Immature natural killer cell (primary cell): ENCODE results near the gene MACROD2. TPM values are rescaled to one million over a fixed set of nuclear protein-coding genes. Genes with fewer than 3 reads are reported as not detected.

Experiments used
- DNase-seq, 3 donors: peaks; one replicate each; pipeline ENCODE4 v3.0.0; 2022; ENCODE audit warnings: mixed read lengths in 1 of 3
- H3K27ac Mint-ChIP-seq, 6 donors: one replicate each; pipeline ENCODE4 v1.8.0; 2020; ENCODE audit warnings: mixed read lengths in 6 of 6, mild to moderate bottlenecking in 5 of 6, inconsistent platforms in 4 of 6, moderate library complexity in 3 of 6
- H3K27me3 Mint-ChIP-seq, 3 donors: one replicate each; pipeline ENCODE4 v1.8.0; 2020 to 2021; ENCODE audit warnings: low read depth in 3 of 3, mild to moderate bottlenecking in 3 of 3, mixed read lengths in 3 of 3, moderate library complexity in 3 of 3, inconsistent platforms in 1 of 3
- H3K36me3 Mint-ChIP-seq, 3 donors: one replicate each; pipeline ENCODE4 v1.8.0; 2020; ENCODE audit warnings: mixed read lengths in 3 of 3, inconsistent platforms in 2 of 3, mild to moderate bottlenecking in 2 of 3
- H3K4me1 Mint-ChIP-seq, 2 donors: one replicate each; pipeline ENCODE4 v1.8.0; 2020; ENCODE audit warnings: inconsistent platforms in 2 of 2, mild to moderate bottlenecking in 2 of 2, mixed read lengths in 2 of 2, moderate library complexity in 1 of 2
- H3K4me3 Mint-ChIP-seq, 5 donors: one replicate each; pipeline ENCODE4 v1.8.0; 2020; ENCODE audit warnings: mild to moderate bottlenecking in 5 of 5, mixed read lengths in 5 of 5, inconsistent platforms in 3 of 5, moderate library complexity in 3 of 5
- H3K9me3 Mint-ChIP-seq, 6 donors: one replicate each; pipeline ENCODE4 v1.8.0; 2020; ENCODE audit warnings: mild to moderate bottlenecking in 6 of 6, mixed read lengths in 6 of 6, inconsistent platforms in 4 of 6, moderate library complexity in 3 of 6
- polyA plus RNA-seq, 3 donors: library from polyadenylated mRNA; unstranded; fragments of 300-500 nt; fragmentation: Illumina TruSeq; gene quantifications; one replicate each; pipeline ENCODE4 v1.2.3, GENCODE V29; 2021

MACROD2 gene
- polyA plus RNA-seq, 3 donors from 2014 or later, result not detected

DNA sequence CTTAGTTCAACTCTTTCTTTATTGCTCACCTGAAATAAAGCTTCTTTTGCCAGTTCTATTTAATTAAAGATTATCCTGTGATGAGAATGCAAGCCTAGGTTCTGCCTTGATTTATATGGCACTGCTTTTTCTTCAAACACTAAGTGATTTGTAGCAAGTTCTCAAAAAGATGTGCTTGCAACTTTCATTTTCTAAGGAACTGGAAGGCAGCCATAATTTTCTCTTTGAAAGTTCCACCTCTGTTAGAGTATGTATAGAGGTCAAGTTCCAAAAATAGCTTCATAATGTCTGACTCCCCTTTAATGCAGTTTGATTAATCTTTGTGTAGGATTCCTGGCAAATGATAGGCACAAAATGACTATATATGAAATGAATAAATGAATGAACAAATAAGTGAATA lies 870.4 kb downstream of the MACROD2 start:
- Mint-ChIP-seq H3K36me3 (no peaks in the 10 kb centered on the region), H3K27ac (no peak overlapping the region), H3K4me1 (no peaks in the 10 kb centered on the region), H3K27me3 (peaks cover 0 to 2% (median 0%) of the 10 kb centered on the region in 3 donors), H3K9me3 (peaks cover 2 to 23% (median 9%) of the 10 kb centered on the region in 6 donors), H3K4me3 (no peak overlapping the region)
- no peak for DNase-seq

DNA sequence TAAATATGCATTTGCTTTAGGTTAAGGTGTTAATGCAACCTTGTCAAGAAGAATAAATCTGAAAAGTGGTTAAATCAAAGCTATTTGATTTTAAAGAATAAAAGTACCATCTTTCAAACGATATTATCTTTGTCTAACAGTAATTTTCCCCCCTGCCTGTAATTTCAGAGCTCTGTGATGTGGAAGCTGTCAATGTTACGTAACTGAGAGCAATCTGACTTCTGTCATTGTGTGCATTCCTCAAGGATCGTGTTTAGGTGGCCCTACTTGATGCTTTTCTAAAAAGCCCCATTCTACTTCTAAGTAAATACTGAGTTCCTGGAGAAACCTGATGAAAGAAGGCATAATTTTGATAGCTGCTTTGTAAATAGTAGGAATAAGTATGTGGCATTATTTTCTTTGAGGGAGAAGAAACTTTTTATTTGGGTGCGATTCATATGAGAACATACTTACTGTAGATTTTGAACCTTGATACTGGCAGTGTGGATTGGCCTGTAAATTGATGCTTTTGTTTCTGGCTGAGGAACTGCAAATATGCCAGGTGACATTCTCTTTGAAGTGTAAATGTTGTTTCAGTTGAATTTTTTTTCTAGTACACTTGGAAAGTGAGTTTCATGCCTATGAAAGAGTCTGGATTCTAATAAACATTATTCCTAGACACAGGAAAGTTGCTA lies 871.7 kb downstream of the MACROD2 start:
- H3K9me3 Mint-ChIP-seq, result peaks cover 2 to 28% (median 9%) of the 10 kb centered on the region in 6 donors
- no peak overlapping the region for H3K4me3 Mint-ChIP-seq
- H3K27me3 Mint-ChIP-seq, result peaks cover 0 to 2% (median 1%) of the 10 kb centered on the region in 3 donors
- no peaks in the 10 kb centered on the region for H3K36me3 Mint-ChIP-seq
- no peak for DNase-seq
- no peaks in the 10 kb centered on the region for H3K4me1 Mint-ChIP-seq
- H3K27ac Mint-ChIP-seq, result no peak overlapping the region

DNA sequence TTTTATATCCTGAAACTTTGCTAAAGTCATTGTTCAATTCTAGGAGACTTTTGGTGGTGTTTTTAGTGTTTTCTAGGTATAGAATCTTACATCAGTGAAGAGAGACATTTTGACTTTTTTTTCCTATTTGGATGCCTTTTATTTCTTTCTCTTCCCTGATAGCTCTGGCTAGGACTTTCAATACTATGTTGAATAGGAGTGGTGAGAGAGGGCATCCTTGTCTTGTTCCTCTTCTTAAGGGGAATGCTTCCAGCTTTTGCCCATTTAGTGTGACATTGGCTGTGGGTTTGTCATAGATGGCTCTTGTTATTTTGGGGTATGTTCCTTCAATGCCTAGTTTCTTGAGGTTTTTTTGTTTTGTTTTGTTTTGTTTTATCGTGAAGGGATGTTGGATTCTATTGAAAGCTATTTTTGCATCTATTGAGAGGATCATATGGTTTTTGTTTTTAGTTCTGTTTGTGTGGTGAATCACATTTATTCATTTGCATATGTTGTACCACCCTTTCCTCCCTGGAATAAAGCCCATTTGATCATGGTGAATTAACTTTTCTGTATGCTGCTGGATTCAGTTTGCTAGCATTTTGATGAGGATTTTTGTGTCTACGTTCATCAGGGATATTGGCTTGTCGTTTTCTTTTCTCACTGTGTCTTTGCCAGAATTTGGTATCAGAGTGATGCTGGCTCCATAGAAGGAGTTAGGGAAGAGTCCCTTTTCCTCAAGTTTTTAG lies 882.1 kb downstream of the MACROD2 start:
- Mint-ChIP-seq H3K27ac (no peak overlapping the region), H3K4me3 (no peak overlapping the region), H3K36me3 (peaks cover 0 to 3% (median 0%) of the 10 kb centered on the region in 3 donors), H3K27me3 (peaks cover 0 to 1% (median 0%) of the 10 kb centered on the region in 3 donors), H3K4me1 (no peaks in the 10 kb centered on the region), H3K9me3 (peaks cover 5 to 69% (median 19%) of the 10 kb centered on the region in 6 donors)
- no peak for DNase-seq

DNA sequence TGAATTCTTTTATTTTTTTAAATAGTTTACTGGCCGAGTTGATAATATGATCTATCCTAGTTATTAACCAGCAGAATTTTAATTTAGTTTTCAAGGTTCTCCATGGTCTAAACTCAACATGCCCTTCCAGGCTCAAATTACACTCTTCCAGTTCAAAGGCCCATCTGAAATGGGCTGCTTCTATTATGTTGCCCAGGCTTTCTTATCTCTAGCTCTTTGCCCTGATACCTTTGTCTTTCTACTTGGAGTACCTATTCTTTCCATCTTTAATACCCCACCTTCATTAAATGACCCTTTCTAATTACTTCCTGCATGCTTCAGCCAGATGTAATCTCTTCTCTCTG lies 883.3 kb downstream of the MACROD2 start:
- no peaks in the 10 kb centered on the region for H3K4me1 Mint-ChIP-seq
- H3K4me3 Mint-ChIP-seq, result no peak overlapping the region
- H3K27me3 Mint-ChIP-seq, result peaks cover 0 to 1% (median 0%) of the 10 kb centered on the region in 3 donors
- H3K9me3 Mint-ChIP-seq, result peaks cover 5 to 68% (median 18%) of the 10 kb centered on the region in 6 donors
- peaks cover 0 to 3% (median 0%) of the 10 kb centered on the region in 3 donors for H3K36me3 Mint-ChIP-seq
- no peak overlapping the region for H3K27ac Mint-ChIP-seq
- DNase-seq, result no peak

DNA sequence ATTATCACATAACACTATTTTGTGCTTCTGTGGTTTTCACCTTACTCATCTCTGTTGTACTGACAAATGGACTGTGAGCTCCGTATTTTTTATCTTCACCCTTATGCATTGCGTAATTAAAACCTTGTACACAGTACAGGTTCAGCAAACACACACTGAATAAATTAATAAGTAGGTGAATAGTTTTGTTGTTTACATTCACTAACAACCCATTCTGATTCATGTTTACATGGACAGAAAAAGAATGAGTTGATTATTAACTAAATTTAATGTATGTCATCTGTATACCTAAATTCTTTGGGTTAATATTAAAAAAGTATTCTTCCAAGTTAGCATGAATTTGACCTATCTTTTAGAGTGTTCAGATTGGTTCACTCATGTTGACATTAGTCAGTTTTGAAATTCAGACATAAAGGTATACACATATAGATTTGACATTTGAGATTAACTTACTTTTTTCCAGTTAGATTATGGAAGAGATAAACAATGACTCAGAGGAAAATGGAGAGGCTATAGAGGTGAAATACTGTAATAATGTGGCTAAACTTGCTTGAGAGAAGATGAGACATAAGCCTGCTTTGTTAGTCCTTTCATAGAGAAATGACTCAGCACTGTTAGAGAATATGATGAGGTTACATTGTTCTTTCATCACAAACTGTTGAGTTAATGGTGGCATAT lies 883.8 kb downstream of the MACROD2 start:
- Mint-ChIP-seq H3K9me3 (peaks cover 5 to 73% (median 18%) of the 10 kb centered on the region in 6 donors), H3K4me1 (no peaks in the 10 kb centered on the region), H3K27me3 (peaks cover 0 to 1% (median 0%) of the 10 kb centered on the region in 3 donors), H3K27ac (no peak overlapping the region), H3K36me3 (peaks cover 0 to 3% (median 0%) of the 10 kb centered on the region in 3 donors), H3K4me3 (no peak overlapping the region)
- DNase-seq, result no peak

DNA sequence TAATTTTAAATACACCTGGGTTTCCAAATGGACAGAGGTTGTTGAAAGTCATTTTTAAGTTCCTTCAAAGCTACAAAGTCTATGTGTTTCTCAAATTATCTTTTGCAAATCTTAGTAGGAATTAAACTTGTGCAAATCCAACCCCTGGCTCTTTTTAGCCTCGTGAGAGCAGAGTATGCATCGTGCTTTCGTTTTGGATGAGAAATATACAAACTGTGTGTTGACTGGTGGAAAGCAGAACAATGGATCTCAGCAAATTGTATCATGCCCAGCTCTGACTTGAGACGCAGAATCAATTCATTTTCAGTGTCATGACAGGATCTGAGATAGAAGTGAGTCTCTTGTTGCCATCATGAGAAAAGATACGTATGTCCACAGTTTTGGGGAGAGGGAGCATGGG lies 884.5 kb downstream of the MACROD2 start:
- Mint-ChIP-seq H3K9me3 (peaks cover 5 to 80% (median 18%) of the 10 kb centered on the region in 6 donors), H3K27ac (no peak overlapping the region), H3K4me3 (no peak overlapping the region), H3K4me1 (no peaks in the 10 kb centered on the region), H3K36me3 (peaks cover 0 to 3% (median 0%) of the 10 kb centered on the region in 3 donors), H3K27me3 (peaks cover 0 to 1% (median 0%) of the 10 kb centered on the region in 3 donors)
- DNase-seq, result no peak

DNA sequence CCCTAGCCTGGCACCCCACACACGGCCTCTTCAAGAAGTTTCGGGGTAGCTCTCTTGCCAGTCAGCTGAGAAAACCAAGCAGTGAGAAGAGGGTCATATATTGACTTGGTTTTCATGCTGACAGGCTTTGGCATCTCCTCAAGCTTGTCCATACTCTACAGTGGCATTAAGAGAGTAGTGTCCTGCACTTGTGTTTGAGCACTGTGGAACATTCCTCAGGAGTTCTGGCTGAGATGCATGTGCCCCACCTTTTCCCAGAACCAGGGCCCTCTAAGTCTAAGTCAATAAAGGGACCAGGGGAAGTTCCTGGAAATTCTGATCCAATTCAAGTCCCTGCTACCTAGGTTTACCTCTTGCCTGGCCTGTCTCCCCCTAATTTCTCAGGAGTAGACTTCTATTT lies 886.2 kb downstream of the MACROD2 start:
- Mint-ChIP-seq H3K27ac (no peak overlapping the region), H3K4me3 (no peak overlapping the region), H3K9me3 (peaks cover 8 to 86% (median 22%) of the 10 kb centered on the region in 6 donors)

DNA sequence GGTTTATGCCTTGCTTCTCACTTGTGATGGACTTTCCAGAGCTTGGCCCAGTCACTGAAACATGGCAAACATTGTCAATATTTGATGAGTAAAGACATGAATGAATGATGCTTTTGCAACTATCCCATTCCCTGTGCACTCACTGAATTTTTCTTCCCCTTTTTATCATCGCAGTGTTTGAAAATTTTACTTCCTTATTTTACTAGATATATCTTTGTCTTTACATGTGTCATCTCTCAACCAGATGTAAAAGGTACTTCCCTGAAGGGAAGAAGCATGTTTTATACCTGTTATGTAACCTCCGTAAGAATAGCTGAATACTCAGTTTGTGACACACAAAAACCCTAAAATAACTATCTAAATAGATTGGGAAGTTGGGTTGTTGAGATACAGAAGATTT lies 886.8 kb downstream of the MACROD2 start:
- Mint-ChIP-seq H3K36me3 (peaks cover 0 to 3% (median 0%) of the 10 kb centered on the region in 3 donors), H3K27ac (no peak overlapping the region), H3K4me3 (no peak overlapping the region), H3K27me3 (peaks cover 0 to 3% (median 0%) of the 10 kb centered on the region in 3 donors), H3K4me1 (no peaks in the 10 kb centered on the region), H3K9me3 (peaks cover 8 to 89% (median 25%) of the 10 kb centered on the region in 6 donors)
- no peak for DNase-seq

More for the DNA sequence above, 886.2 kb downstream of the MACROD2 start:
- peaks cover 0 to 3% (median 0%) of the 10 kb centered on the region in 3 donors for H3K36me3 Mint-ChIP-seq
- no peak for DNase-seq
- peaks cover 0 to 3% (median 0%) of the 10 kb centered on the region in 3 donors for H3K27me3 Mint-ChIP-seq
- H3K4me1 Mint-ChIP-seq, result no peaks in the 10 kb centered on the region

DNA sequence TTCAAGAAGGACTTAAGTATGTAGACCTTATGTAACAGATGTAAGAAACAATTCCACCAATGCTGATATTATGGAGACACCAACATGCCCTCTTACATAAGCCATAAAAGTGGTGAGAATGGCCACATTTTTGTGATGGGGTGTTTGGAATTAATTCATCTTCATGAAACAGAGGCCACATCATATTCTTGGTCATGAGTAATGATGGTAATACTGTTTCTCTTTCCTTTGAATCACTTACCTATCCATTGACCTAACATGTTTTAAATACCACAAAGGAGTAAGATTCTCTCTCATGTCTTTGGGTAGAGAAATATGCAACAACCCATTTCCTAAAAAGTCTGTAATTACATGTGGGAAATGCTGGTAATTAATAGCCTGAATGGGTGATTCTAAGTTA lies 887.5 kb downstream of the MACROD2 start:
- no peaks in the 10 kb centered on the region for H3K4me1 Mint-ChIP-seq
- peaks cover 0 to 3% (median 0%) of the 10 kb centered on the region in 3 donors for H3K27me3 Mint-ChIP-seq
- peaks cover 8 to 87% (median 19%) of the 10 kb centered on the region in 6 donors for H3K9me3 Mint-ChIP-seq
- H3K27ac Mint-ChIP-seq, result no peak overlapping the region
- H3K4me3 Mint-ChIP-seq, result no peak overlapping the region
- no peak for DNase-seq
- H3K36me3 Mint-ChIP-seq, result peaks cover 0 to 2% (median 0%) of the 10 kb centered on the region in 3 donors

DNA sequence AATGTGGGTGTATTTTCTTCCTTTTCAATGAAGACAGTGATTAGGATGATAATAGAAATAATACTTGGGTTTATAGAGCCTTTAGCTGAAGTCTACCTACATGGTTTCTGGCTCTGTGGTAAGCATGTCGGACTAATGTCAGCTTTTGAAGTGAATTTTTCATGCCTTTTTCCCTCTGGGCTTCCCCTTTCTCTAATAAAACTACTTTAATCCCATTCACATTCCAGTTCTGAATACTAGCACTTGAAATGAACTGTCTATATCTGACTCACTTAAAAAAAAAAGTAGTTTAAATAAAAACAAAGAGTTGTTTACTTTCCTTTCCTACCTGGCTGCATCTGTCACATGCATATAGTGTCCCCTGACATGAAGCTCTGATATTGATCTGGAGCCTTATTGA lies 888.0 kb downstream of the MACROD2 start:
- no peaks in the 10 kb centered on the region for H3K36me3 Mint-ChIP-seq
- no peak overlapping the region for H3K27ac Mint-ChIP-seq
- H3K9me3 Mint-ChIP-seq, result peaks cover 8 to 87% (median 17%) of the 10 kb centered on the region in 6 donors
- H3K4me1 Mint-ChIP-seq, result no peaks in the 10 kb centered on the region
- DNase-seq, result no peak
- H3K4me3 Mint-ChIP-seq, result no peak overlapping the region
- peaks cover 0 to 3% (median 0%) of the 10 kb centered on the region in 3 donors for H3K27me3 Mint-ChIP-seq

DNA sequence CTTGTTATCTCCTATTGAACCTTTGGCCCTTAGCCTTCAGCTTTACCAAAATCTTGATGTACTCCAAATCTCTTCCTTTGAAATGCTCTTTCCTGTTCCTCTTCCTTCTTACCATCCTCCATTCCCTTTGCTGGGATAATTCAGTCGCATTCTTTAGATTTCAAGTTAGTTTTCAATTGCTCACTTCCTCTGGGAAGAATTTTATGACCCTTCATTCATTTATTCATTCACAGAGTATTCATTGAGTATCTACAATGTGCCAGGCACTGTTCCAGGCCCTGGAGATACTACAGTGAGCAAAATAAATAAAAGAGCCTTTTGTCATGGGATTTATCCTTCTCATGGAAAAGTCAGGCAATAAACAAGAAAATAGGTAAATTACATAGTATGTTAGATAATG lies 890.3 kb downstream of the MACROD2 start:
- H3K27ac Mint-ChIP-seq, result no peak overlapping the region
- no peaks in the 10 kb centered on the region for H3K36me3 Mint-ChIP-seq
- H3K9me3 Mint-ChIP-seq, result peaks cover 10 to 84% (median 22%) of the 10 kb centered on the region in 6 donors
- no peaks in the 10 kb centered on the region for H3K4me1 Mint-ChIP-seq
- DNase-seq, result no peak
- no peak overlapping the region for H3K4me3 Mint-ChIP-seq
- H3K27me3 Mint-ChIP-seq, result peaks cover 0 to 2% (median 0%) of the 10 kb centered on the region in 3 donors

DNA sequence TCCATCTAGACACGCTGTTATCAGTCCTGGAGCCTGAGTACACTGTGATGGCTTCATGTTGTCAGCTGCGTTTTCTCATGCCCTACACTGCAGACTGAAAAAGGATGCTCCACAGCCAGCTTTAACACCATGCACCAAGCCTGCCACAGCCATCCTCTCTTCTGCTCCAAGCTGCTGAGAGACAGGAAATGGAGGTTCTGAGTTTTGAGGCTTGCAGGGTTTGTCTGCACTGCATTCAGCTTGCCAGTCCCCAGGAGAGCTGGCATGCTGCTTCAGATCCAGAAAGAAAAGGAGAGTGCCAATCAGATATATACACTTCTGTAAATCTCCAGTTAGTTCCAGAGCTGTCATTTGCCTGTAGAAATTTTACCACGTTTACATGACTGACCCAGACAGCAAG lies 892.8 kb downstream of the MACROD2 start:
- peaks cover 0 to 2% (median 2%) of the 10 kb centered on the region in 3 donors for H3K27me3 Mint-ChIP-seq
- H3K4me1 Mint-ChIP-seq, result no peaks in the 10 kb centered on the region
- DNase-seq, result no peak
- H3K9me3 Mint-ChIP-seq, result peaks cover 12 to 73% (median 23%) of the 10 kb centered on the region in 6 donors
- no peaks in the 10 kb centered on the region for H3K36me3 Mint-ChIP-seq
- H3K27ac Mint-ChIP-seq, result no peak overlapping the region
- H3K4me3 Mint-ChIP-seq, result no peak overlapping the region

DNA sequence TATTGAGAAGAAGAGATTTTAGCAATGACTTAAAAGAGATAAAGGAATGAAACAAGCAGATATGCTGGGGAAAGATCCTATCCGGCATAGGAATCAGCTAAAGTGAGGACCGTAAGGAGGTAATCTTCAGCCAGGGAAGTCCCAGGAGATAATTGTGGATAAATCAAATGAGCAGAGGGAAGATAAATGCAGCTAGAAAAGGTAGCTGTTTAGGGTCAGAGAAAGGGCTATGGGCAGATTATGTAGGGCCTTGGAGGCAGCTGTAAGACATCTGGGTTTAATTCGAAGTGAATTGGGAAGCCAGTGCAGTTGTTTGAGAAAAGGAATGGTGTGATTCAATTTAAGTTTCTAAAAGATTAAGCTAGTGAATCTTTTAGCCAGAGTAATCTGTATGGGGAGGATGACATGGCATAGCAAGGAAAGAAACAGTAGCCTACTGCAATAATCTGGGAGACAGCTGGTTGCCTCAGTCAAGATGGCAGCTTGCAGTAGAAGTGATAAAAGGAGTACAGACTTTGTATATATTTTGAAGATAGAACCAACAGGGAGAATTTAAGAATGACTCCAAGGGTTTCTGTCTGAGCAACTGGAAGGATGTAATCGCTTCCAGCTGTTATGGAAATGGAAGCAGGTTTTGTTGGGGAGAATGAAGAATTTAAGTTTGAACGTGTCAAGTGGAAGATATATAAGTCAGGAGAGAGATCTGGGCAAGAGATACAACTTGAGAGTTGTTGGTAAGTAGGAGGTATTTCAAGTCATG lies 894.4 kb downstream of the MACROD2 start:
- no peak overlapping the region for H3K27ac Mint-ChIP-seq
- H3K4me3 Mint-ChIP-seq, result no peak overlapping the region

More for the DNA sequence above, 894.4 kb downstream of the MACROD2 start:
- peaks cover 0 to 2% (median 2%) of the 10 kb centered on the region in 3 donors for H3K27me3 Mint-ChIP-seq
- no peak for DNase-seq
- no peaks in the 10 kb centered on the region for H3K4me1 Mint-ChIP-seq
- peaks cover 12 to 59% (median 22%) of the 10 kb centered on the region in 6 donors for H3K9me3 Mint-ChIP-seq
- H3K36me3 Mint-ChIP-seq, result no peaks in the 10 kb centered on the region
